ENCODE data around the gene SRA1.
A peak's percentile ranks its signal among the peaks of the same experiment; 100 is the strongest.

The SRA1 gene

GRCh38 chr5:140549237-140550144 is 7.8 kb downstream of the SRA1 start:
- no peak for DNase-seq

GRCh38 chr5:140548791-140549190 is 8.5 kb downstream of the SRA1 start:
- no peak for DNase-seq

GRCh38 chr5:140548300-140548688 is 9.0 kb downstream of the SRA1 start:
- no peak for DNase-seq

GRCh38 chr5:140547508-140548299 is 9.6 kb downstream of the SRA1 start, which contains the start of gene EIF4EBP3:
EIF4EBP3 (plus strand) TSS chr5:140547662; CDS start chr5:140547738, 76 bp downstream.
- peak; percentile 77 for DNase-seq

GRCh38 chr5:140546851-140547507 is 10.3 kb downstream of the SRA1 start:
- DNase-seq, result no peak

- DNase-seq, result no peak
Observed at GRCh38 chr5:140545606-140546005, 11.7 kb downstream of the SRA1 start.

- no peak for DNase-seq
Observed at GRCh38 chr5:140544986-140545385, 12.3 kb downstream of the SRA1 start.

- no peak for DNase-seq
Observed at GRCh38 chr5:140542972-140543371, 14.3 kb downstream of the SRA1 start.

- DNase-seq, result no peak
Observed at GRCh38 chr5:140540227-140540626, 17.0 kb downstream of the SRA1 start.

GRCh38 chr5:140524003-140524402 is 33.3 kb downstream of the SRA1 start:
- DNase-seq, result no peak

- DNase-seq, result no peak
Observed at GRCh38 chr5:140513124-140513523, 44.1 kb downstream of the SRA1 start.

- no peak for DNase-seq
Observed at GRCh38 chr5:140509898-140510297, 47.4 kb downstream of the SRA1 start.

- no peak for DNase-seq
Observed at GRCh38 chr5:140502834-140503233, 54.4 kb downstream of the SRA1 start.

All from activated CD4-positive, alpha-beta T cell treated with anti-CD3 and anti-CD28 coated beads for 1 hour (primary cell).